PFSK-1 (cell line): ENCODE results near the gene CHRNA9.

Source experiments
- TAF1 ChIP-seq: IDR thresholded peaks from 2 replicates; pipeline ENCODE4 v1.6.1; 2012; ENCODE audit warnings: low read length, control low read depth, borderline replicate concordance; ENCODE audit not compliant: insufficient read depth
- TF ChIP-seq, protein P1 (sequence below), 2 experiments: IDR thresholded peaks; 2 replicates each; pipeline versions ENCODE4 v1.6.1 to v1.8.0; 2011 to 2012; ENCODE audit warnings: low read depth in 2 of 2, low read length in 2 of 2, control low read depth in 1 of 2, inconsistent platforms in 1 of 2, mild to moderate bottlenecking in 1 of 2, moderate library complexity in 1 of 2; ENCODE audit not compliant: insufficient read depth in 1 of 2

DNA sequence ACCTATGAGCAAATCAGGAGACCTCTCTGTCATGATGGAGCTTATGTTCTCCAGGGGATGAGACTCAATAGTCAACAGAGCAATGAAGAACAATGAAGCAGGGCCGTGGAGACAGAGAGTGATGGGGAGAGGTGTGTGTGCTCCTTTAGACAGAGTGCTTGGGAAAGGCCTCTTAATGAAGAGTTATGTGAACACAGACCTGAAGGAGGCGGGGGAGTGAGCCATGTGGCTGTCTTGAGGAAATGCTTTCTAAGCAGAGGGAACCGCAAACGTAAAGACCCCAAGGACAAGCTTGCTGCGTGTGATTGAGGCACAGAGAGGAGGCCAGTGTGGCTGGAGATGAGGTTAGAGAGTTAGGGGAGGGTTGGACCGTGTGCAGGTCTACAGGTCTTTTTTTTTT lies 53.1 kb downstream of the CHRNA9 start:
- TF ChIP-seq, protein P1, sequence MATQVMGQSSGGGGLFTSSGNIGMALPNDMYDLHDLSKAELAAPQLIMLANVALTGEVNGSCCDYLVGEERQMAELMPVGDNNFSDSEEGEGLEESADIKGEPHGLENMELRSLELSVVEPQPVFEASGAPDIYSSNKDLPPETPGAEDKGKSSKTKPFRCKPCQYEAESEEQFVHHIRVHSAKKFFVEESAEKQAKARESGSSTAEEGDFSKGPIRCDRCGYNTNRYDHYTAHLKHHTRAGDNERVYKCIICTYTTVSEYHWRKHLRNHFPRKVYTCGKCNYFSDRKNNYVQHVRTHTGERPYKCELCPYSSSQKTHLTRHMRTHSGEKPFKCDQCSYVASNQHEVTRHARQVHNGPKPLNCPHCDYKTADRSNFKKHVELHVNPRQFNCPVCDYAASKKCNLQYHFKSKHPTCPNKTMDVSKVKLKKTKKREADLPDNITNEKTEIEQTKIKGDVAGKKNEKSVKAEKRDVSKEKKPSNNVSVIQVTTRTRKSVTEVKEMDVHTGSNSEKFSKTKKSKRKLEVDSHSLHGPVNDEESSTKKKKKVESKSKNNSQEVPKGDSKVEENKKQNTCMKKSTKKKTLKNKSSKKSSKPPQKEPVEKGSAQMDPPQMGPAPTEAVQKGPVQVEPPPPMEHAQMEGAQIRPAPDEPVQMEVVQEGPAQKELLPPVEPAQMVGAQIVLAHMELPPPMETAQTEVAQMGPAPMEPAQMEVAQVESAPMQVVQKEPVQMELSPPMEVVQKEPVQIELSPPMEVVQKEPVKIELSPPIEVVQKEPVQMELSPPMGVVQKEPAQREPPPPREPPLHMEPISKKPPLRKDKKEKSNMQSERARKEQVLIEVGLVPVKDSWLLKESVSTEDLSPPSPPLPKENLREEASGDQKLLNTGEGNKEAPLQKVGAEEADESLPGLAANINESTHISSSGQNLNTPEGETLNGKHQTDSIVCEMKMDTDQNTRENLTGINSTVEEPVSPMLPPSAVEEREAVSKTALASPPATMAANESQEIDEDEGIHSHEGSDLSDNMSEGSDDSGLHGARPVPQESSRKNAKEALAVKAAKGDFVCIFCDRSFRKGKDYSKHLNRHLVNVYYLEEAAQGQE (IDR thresholded peaks at IDR 0.05; ENCODE audit: insufficient read depth in 1 of 2, low read depth in 2 of 2, low read length in 2 of 2): no peak
- TF ChIP-seq TAF1: no peak
